Esophagus squamous epithelium (tissue), 5 donors: ENCODE measurements around the gene ECT2L. TPM values are rescaled to one million over a fixed set of nuclear protein-coding genes. Genes with fewer than 3 reads are reported as not detected.

Experiments used
- DNase-seq: peaks from one replicate; lab custom pipeline; 2025; lab: John Stamatoyannopoulos, UW
- H3K27ac ChIP-seq, 4 donors: fragments of 200-600 bp; sonication (generic); one replicate each; pipeline ENCODE4 v1.5.1; 2016 to 2019; ENCODE audit warnings: mild to moderate bottlenecking in 1 of 4
- H3K27me3 ChIP-seq, 4 donors: fragments of 200-600 bp; sonication (generic); 1 replicate in 3 of 4; 2 replicates in 1 of 4; pipeline versions ENCODE4 v1.5.1 to v1.6.0; 2017 to 2021; ENCODE audit warnings: antibody characterized with exemption in 1 of 4
- H3K36me3 ChIP-seq, 3 donors: fragments of 200-600 bp; sonication (generic); one replicate each; pipeline ENCODE4 v1.5.1; 2016 to 2019
- H3K4me1 ChIP-seq, 3 donors: fragments of 200-600 bp; sonication (generic); one replicate each; pipeline ENCODE4 v1.5.1; 2017 to 2019
- H3K4me3 ChIP-seq, 4 donors: fragments of 200-600 bp; sonication (generic); 1 replicate in 3 of 4; 2 replicates in 1 of 4; pipeline ENCODE4 v1.5.1; 2016 to 2019; ENCODE audit warnings: mild to moderate bottlenecking in 2 of 4, moderate library complexity in 1 of 4
- H3K9me3 ChIP-seq, 3 donors: fragments of 200-600 bp; sonication (generic); one replicate each; pipeline ENCODE4 v1.5.1; 2016 to 2019
- CTCF ChIP-seq, 6 experiments: fragments of 450-650 bp in 4 of 6; fragments of 200-600 bp in 2 of 6; sonication (generic) in 2 of 6; IDR thresholded peaks; one replicate each; pipeline ENCODE4 v1.5.1; 2016 to 2019; ENCODE audit warnings: antibody characterized with exemption in 6 of 6, mild to moderate bottlenecking in 4 of 6, moderate library complexity in 4 of 6
- POLR2A ChIP-seq, 4 donors: fragments of 450-650 bp; IDR thresholded peaks; one replicate each; pipeline ENCODE4 v1.6.1; 2017; ENCODE audit warnings: antibody characterized with exemption in 4 of 4, mild to moderate bottlenecking in 4 of 4, moderate library complexity in 3 of 4
- WGBS, 2 donors: methylation state at CpG; one replicate each; pipeline ENCODE4 v1.1.5; 2018; 5-methylcytosine and 5-hydroxymethylcytosine counted together
- intact Hi-C: fragments of 100-400 bp; cut with DNase I; formaldehyde crosslinking; loops from one replicate; pipeline ENCODE4 v1.15.0; 2022
- total RNA-seq, 4 donors: library from RNA; depleted of rRNA; stranded (reverse); fragments of >200 nt; gene quantifications; one replicate each; pipeline ENCODE4 v1.1.0, GENCODE V29; 2016
- donor health status: DM: yes; HTN: yes; CAD: no.

ECT2L gene
- total RNA-seq, 4 donors from 2014 or later = not detected

- Histone ChIP-seq H3K4me1 (peaks cover 0 to 16% (median 0%) of the 10 kb centered on the region in 3 donors), H3K27ac (no peak overlapping the region), H3K9me3 (no peaks in the 10 kb centered on the region), H3K27me3 (no peaks in the 10 kb centered on the region), H3K36me3 (no peaks in the 10 kb centered on the region), H3K4me3 (no peak overlapping the region)
- intact Hi-C loops = no loop called here
- TF ChIP-seq POLR2A (IDR thresholded peaks at IDR 0.05) = no peak
- no peak for TF ChIP-seq CTCF (IDR thresholded peaks at IDR 0.05)
- 78 to 88% methylated on average over 6 of the region's 6 CpGs for WGBS, 2 donors
- DNase-seq = no peak
These were observed 53.9 kb downstream of the ECT2L start for GRCh38 chr6:138849791-138850190.

GRCh38 chr6:138856654-138857053 is 60.8 kb downstream of the ECT2L start:
- Histone ChIP-seq H3K9me3 (no peaks in the 10 kb centered on the region), H3K27ac (no peak overlapping the region), H3K27me3 (no peaks in the 10 kb centered on the region), H3K4me3 (no peak overlapping the region), H3K36me3 (no peaks in the 10 kb centered on the region), H3K4me1 (peaks cover 0 to 18% (median 0%) of the 10 kb centered on the region in 3 donors)
- 44 to 57% methylated on average over 6 of the region's 6 CpGs for WGBS, 2 donors
- TF ChIP-seq POLR2A (IDR thresholded peaks at IDR 0.05) (no peak), CTCF (IDR thresholded peaks at IDR 0.05) (no peak)
- no peak for DNase-seq
- intact Hi-C loops = no loop called here

GRCh38 chr6:138857775-138858174 is 61.9 kb downstream of the ECT2L start:
- TF ChIP-seq CTCF (IDR thresholded peaks at IDR 0.05) = no peak
- TF ChIP-seq POLR2A (IDR thresholded peaks at IDR 0.05) = no peak
- Histone ChIP-seq H3K9me3 (no peaks in the 10 kb centered on the region), H3K27me3 (no peaks in the 10 kb centered on the region), H3K4me3 (no peak overlapping the region), H3K36me3 (no peaks in the 10 kb centered on the region), H3K27ac (no peak overlapping the region), H3K4me1 (peaks cover 0 to 9% (median 0%) of the 10 kb centered on the region in 3 donors)
- 63 to 71% methylated on average over 10 of the region's 10 CpGs for WGBS, 2 donors
- intact Hi-C loops = no loop called here
- DNase-seq = no peak

GRCh38 chr6:138862456-138862855 is 66.6 kb downstream of the ECT2L start:
- Histone ChIP-seq H3K27me3 (no peaks in the 10 kb centered on the region), H3K9me3 (no peaks in the 10 kb centered on the region), H3K4me1 (no peaks in the 10 kb centered on the region), H3K27ac (no peak overlapping the region), H3K4me3 (no peak overlapping the region), H3K36me3 (no peaks in the 10 kb centered on the region)
- no peak for DNase-seq
- TF ChIP-seq CTCF (IDR thresholded peaks at IDR 0.05) (no peak), POLR2A (IDR thresholded peaks at IDR 0.05) (no peak)
- WGBS, 2 donors = 78% methylated on average over 7 to 8 of the region's 8 CpGs
- intact Hi-C loops = no loop called here

- H3K9me3 ChIP-seq = no peaks in the 10 kb centered on the region
- no peak overlapping the region for H3K27ac ChIP-seq
- intact Hi-C loops = no loop called here
- DNase-seq = no peak
- no peak for TF ChIP-seq CTCF (IDR thresholded peaks at IDR 0.05)
- TF ChIP-seq POLR2A (IDR thresholded peaks at IDR 0.05) = no peak
- 78 to 79% methylated on average over 9 of the region's 9 CpGs for WGBS, 2 donors
- no peak overlapping the region for H3K4me3 ChIP-seq
- H3K27me3 ChIP-seq = no peaks in the 10 kb centered on the region
- peaks cover 0 to 4% (median 0%) of the 10 kb centered on the region in 3 donors for H3K4me1 ChIP-seq
- H3K36me3 ChIP-seq = no peaks in the 10 kb centered on the region
These were observed 67.4 kb downstream of the ECT2L start for GRCh38 chr6:138863321-138863720.
